ENCODE data around the gene PTPRN2. TPM values are rescaled to one million over a fixed set of nuclear protein-coding genes. Genes with fewer than 3 reads are reported as not detected.

Gene PTPRN2
- total and polyA plus RNA-seq, 2 donors (not counting 3 experiments of a cell fraction or from before 2014, with no cell fraction given), result 0.62 to 0.88 TPM

DNA sequence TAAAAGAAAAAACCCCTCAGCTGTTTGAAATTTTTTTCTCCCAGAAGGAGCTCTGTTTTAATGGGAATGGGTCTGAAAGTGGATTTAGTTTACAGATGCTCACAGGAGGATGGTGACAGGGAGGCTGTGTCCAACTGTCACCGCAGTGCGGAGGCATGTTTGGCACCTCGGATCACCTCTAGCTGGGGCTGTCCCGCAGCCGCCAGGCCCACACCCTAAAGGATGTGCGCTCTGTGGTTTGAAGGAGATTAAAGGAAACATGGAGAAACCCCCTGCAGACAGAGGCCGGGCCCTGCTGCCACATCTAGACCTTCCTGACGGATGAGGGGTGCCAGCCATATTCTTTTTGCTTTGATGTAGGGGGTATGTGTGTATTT, 1090.3 kb downstream of the PTPRN2 start:
- no peaks in the 10 kb centered on the region for H3K27me3 ChIP-seq (ENCODE audit: control insufficient read depth in 2 of 2, insufficient read depth in 2 of 2, low read length in 2 of 2)
- dilution Hi-C loops (cut with MboI; ENCODE audit: extremely low pct_ligation_motif_present, low sequenced_read_pairs) (no loop called here), intact Hi-C loops (cut with micrococcal nuclease) (no loop called here)
- CTCF ChIA-PET, result no interaction called here
- no peaks in the 10 kb centered on the region for H3K79me2 ChIP-seq (ENCODE audit: control insufficient read depth, insufficient read depth, low read length)
- H3K36me3 ChIP-seq (ENCODE audit: control insufficient read depth in 2 of 2, extremely low read depth in 1 of 2, insufficient read depth in 2 of 2, low read length in 2 of 2), result no peaks in the 10 kb centered on the region
- H4K20me1 ChIP-seq (replicated peaks; ENCODE audit: control insufficient read depth, extremely low read depth, insufficient read depth, low read length), result no peaks in the 10 kb centered on the region
- FAIRE-seq (no peak), DNase-seq (ENCODE audit: low read depth, low spot score) (no peak)
- peaks cover 1% of the 10 kb centered on the region for H3K4me1 ChIP-seq (ENCODE audit: control insufficient read depth, extremely low read depth, insufficient read depth, low read length)
- no peak overlapping the region for H2AFZ ChIP-seq (ENCODE audit: low read depth, low read length)
- no TSS peak for BruUV-seq (replicated peaks)
- POLR2A ChIA-PET, result no interaction called here
- H3K9me1 ChIP-seq (replicated peaks; ENCODE audit: control insufficient read depth, extremely low read depth, insufficient read depth, low read length), result no peaks in the 10 kb centered on the region
- no peak overlapping the region for H3K9ac ChIP-seq (replicated peaks; ENCODE audit: extremely low read depth, insufficient read depth, low read length)
- no peak overlapping the region for H3K4me3 ChIP-seq (replicated peaks in 1 of 3; ENCODE audit: insufficient read depth in 1 of 3, low read depth in 1 of 3, low read length in 3 of 3)
- H3K9me3 ChIP-seq (replicated peaks; ENCODE audit: control insufficient read depth, insufficient read depth, low read length), result no peaks in the 10 kb centered on the region
- H3K4me2 ChIP-seq (ENCODE audit: insufficient read depth, low read length), result no peak overlapping the region
- no peak overlapping the region for H3K27ac ChIP-seq (ENCODE audit: insufficient read depth, low read depth, low read length)
- TF ChIP-seq POLR2A (IDR thresholded peaks at IDR 0.05; ENCODE audit: low read depth, low read length) (no peak), GATA2 (IDR thresholded peaks at IDR 0.05; ENCODE audit: insufficient read depth, insufficient read length, low read depth, low read length) (no peak), FOS (IDR thresholded peaks at IDR 0.05; ENCODE audit: borderline replicate concordance, insufficient read depth, low read length) (no peak), JUN (IDR thresholded peaks at IDR 0.05; ENCODE audit: borderline replicate concordance, insufficient read depth, insufficient read length, low read depth) (no peak), POLR2AphosphoS5 (IDR thresholded peaks at IDR 0.05; ENCODE audit: insufficient read depth, low read depth, low read length) (no peak), MYC (IDR thresholded peaks at IDR 0.05; ENCODE audit: low read depth, low read length) (no peak), EZH2 (IDR thresholded peaks at IDR 0.05; ENCODE audit: borderline replicate concordance, low read depth, low read length, severe bottlenecking) (no peak)
- TF ChIP-seq, protein P1, sequence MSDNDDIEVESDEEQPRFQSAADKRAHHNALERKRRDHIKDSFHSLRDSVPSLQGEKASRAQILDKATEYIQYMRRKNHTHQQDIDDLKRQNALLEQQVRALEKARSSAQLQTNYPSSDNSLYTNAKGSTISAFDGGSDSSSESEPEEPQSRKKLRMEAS (IDR thresholded peaks at IDR 0.05; ENCODE audit: insufficient read depth, insufficient read length), result no peak
- TF ChIP-seq, protein P2, sequence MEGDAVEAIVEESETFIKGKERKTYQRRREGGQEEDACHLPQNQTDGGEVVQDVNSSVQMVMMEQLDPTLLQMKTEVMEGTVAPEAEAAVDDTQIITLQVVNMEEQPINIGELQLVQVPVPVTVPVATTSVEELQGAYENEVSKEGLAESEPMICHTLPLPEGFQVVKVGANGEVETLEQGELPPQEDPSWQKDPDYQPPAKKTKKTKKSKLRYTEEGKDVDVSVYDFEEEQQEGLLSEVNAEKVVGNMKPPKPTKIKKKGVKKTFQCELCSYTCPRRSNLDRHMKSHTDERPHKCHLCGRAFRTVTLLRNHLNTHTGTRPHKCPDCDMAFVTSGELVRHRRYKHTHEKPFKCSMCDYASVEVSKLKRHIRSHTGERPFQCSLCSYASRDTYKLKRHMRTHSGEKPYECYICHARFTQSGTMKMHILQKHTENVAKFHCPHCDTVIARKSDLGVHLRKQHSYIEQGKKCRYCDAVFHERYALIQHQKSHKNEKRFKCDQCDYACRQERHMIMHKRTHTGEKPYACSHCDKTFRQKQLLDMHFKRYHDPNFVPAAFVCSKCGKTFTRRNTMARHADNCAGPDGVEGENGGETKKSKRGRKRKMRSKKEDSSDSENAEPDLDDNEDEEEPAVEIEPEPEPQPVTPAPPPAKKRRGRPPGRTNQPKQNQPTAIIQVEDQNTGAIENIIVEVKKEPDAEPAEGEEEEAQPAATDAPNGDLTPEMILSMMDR (IDR thresholded peaks at IDR 0.05; ENCODE audit: extremely low read depth in 1 of 2, insufficient read depth in 1 of 2, low read depth in 1 of 2, low read length in 2 of 2), result no peak

Measured in endothelial cell of umbilical vein (primary cell).